ENCODE results near the gene MVK. TPM values are rescaled to one million over a fixed set of nuclear protein-coding genes. Genes with fewer than 3 reads are reported as not detected.

The MVK gene
- total and polyA plus RNA-seq, 8 donors: 1.2 to 22.8 (median 13.8) TPM

DNA sequence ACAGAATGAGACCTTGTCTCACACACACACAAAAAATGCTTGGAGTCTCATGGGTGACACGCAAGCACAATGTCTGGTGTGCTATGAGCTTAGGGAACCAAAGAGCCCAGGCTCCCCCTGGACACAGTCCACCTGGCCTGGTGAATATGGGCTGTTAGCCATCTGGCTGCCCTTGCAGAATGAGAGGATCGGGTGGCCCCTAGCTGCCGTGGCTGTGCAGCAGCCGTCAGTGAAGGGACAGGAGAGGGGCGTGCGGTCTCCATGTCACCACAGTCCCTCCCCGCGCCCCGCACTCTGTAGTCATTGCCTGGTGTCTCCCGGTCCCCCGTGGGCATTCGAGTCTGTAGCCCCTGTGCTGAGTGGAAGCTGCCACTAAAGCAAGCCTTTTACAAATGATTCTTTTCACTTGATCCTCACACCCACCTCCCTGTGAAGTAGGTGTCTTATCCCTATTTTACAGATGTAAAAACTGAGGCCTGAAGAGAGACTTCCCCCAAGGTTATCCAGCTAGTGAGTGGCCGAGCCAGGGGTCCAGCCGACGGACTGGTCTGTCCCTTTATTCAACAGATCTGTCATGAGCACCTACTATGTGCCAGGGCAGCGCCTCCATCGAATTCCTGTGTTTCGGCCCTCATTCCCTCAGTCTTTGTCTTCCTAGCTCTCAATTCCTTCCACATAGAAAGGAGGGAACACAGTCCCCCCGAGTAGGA lies 18.8 kb downstream of the MVK start:
- no peaks in the 10 kb centered on the region for H3K9me3 ChIP-seq
- no peak for TF ChIP-seq POLR2A (IDR thresholded peaks at IDR 0.05)
- H3K4me3 ChIP-seq: no peak overlapping the region
- intact Hi-C loops (cut with DNase I; ENCODE audit: low total_unique reads): no loop called here
- 85 to 94% (median 90%) methylated on average over 16 to 19 of the region's 19 CpGs for WGBS, 5 donors
- peaks cover 0 to 7% (median under 1%) of the 10 kb centered on the region in 4 donors for H3K4me1 ChIP-seq
- no peak overlapping the region for H3K27ac ChIP-seq
- peaks cover 19 to 92% (median 82%) of the 10 kb centered on the region in 4 donors for H3K36me3 ChIP-seq
- no peak for DNase-seq
- no peaks in the 10 kb centered on the region for H3K27me3 ChIP-seq

DNA sequence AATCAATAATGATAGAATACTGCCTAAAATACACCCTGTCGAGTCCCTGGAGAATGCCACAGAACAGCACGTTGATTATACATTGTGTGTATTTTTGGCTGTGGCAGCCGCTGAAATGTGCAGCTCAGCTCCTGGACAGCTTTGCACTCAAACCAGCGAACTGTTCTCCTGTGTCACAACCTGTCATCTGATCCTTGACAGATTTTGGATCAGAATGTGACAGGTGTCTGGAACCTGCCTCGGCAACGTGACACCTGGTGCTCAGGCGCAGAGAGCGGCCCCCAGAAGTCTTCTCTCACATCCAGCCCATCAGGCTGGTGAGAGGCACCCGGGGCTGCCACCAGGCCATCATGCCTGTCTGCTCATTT lies 19.3 kb downstream of the MVK start:
- DNase-seq: no peak
- TF ChIP-seq POLR2AphosphoS5 (IDR thresholded peaks at IDR 0.05) (no peak), POLR2A (IDR thresholded peaks at IDR 0.05) (no peak), EP300 (IDR thresholded peaks at IDR 0.05) (no peak)
- TF ChIP-seq, protein P1, sequence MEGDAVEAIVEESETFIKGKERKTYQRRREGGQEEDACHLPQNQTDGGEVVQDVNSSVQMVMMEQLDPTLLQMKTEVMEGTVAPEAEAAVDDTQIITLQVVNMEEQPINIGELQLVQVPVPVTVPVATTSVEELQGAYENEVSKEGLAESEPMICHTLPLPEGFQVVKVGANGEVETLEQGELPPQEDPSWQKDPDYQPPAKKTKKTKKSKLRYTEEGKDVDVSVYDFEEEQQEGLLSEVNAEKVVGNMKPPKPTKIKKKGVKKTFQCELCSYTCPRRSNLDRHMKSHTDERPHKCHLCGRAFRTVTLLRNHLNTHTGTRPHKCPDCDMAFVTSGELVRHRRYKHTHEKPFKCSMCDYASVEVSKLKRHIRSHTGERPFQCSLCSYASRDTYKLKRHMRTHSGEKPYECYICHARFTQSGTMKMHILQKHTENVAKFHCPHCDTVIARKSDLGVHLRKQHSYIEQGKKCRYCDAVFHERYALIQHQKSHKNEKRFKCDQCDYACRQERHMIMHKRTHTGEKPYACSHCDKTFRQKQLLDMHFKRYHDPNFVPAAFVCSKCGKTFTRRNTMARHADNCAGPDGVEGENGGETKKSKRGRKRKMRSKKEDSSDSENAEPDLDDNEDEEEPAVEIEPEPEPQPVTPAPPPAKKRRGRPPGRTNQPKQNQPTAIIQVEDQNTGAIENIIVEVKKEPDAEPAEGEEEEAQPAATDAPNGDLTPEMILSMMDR (IDR thresholded peaks at IDR 0.05): no peak
- Histone ChIP-seq H3K27ac (no peak overlapping the region), H3K27me3 (no peaks in the 10 kb centered on the region), H3K4me1 (peaks cover 0 to 12% (median 4%) of the 10 kb centered on the region in 4 donors), H3K4me3 (no peak overlapping the region), H3K9me3 (no peaks in the 10 kb centered on the region), H3K36me3 (peaks cover 19 to 86% (median 77%) of the 10 kb centered on the region in 4 donors)
- intact Hi-C loops (cut with DNase I; ENCODE audit: low total_unique reads): no loop called here
- 84 to 94% (median 89%) methylated on average over 9 of the region's 9 CpGs for WGBS, 5 donors

DNA sequence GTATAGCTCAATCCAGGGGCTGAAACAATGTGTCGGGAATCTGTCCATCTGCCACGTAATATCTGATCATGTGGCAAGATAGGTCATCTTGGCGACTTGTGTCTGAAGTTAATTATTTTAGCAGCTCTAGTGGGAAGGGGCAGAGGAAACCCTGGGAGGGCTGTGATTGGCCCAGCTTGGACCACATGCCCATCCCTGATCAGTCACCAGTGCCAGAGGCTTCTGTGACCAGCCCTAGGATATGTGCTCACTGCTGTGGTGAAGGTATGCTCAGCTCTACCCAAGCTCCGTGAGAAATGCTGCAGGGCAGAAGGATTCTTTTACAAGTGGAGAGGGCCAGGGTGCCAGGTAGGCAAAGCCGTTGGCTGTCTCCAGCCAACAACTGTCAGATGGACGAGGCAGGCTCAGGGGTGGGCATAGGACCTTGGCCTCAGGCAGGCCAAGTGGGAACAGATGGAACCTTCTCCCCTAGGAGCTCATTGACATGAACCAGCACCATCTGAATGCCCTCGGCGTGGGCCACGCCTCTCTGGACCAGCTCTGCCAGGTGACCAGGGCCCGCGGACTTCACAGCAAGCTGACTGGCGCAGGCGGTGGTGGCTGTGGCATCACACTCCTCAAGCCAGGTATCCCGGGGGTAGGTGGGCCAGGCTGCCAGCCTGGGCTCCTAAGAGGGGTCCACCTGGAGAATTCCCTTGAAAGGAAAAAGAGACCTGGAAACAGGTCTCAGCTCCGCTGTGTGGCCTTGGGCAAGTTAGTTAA lies 21.1 kb downstream of the MVK start:
- no peak for DNase-seq
- intact Hi-C loops (cut with DNase I; ENCODE audit: low total_unique reads): no loop called here
- H3K27ac ChIP-seq: no peak overlapping the region
- 88 to 91% (median 90%) methylated on average over 11 to 15 of the region's 15 CpGs for WGBS, 5 donors
- H3K4me3 ChIP-seq: no peak overlapping the region
- peaks cover 13 to 70% (median 62%) of the 10 kb centered on the region in 4 donors for H3K36me3 ChIP-seq
- peaks cover 0 to 17% (median 6%) of the 10 kb centered on the region in 4 donors for H3K4me1 ChIP-seq
- no peaks in the 10 kb centered on the region for H3K9me3 ChIP-seq
- no peak for TF ChIP-seq POLR2AphosphoS5 (IDR thresholded peaks at IDR 0.05)
- no peak for TF ChIP-seq POLR2A (IDR thresholded peaks at IDR 0.05)
- TF ChIP-seq EP300 (IDR thresholded peaks at IDR 0.05): no peak
- TF ChIP-seq, protein P1 (IDR thresholded peaks at IDR 0.05): no peak
- no peaks in the 10 kb centered on the region for H3K27me3 ChIP-seq

DNA sequence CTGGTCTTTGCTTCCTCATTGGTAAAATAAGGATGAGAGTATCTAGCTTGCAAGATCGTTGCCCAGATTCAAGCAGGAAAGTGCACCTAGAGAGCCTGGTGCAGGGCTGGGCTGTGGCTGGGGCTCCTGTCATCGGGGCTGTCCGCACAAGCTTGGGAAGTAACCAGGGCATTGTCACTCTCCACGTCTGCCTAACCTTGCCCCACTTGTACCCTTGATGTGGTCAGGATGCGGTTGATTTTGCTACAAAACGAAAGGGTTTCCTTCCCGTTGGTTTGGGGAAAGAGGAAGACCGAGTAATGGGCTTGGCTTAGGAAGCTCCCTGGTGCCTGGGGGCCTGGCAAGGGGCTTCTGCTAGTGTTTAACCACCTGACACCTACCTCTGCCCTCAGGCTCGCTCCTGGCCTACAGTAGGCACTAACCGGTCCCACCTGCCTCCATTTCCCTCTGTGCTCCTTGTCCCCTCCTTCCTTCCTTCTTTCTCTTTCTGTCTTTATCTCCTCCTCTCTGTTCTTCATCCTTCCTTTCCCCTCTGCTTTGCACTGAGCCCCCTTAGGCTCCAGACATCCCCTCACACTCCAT lies 21.8 kb downstream of the MVK start:
- intact Hi-C loops (cut with DNase I; ENCODE audit: low total_unique reads): no loop called here
- H3K36me3 ChIP-seq: peaks cover 13 to 64% (median 59%) of the 10 kb centered on the region in 4 donors
- no peaks in the 10 kb centered on the region for H3K27me3 ChIP-seq
- TF ChIP-seq POLR2AphosphoS5 (IDR thresholded peaks at IDR 0.05): no peak
- TF ChIP-seq POLR2A (IDR thresholded peaks at IDR 0.05): no peak
- TF ChIP-seq, protein P1 (IDR thresholded peaks at IDR 0.05): no peak
- TF ChIP-seq EP300 (IDR thresholded peaks at IDR 0.05): no peak
- no peak overlapping the region for H3K27ac ChIP-seq
- no peak for DNase-seq
- peaks cover 0 to 17% (median 6%) of the 10 kb centered on the region in 4 donors for H3K4me1 ChIP-seq
- WGBS, 5 donors: 65 to 80% (median 73%) methylated on average over 9 to 10 of the region's 10 CpGs
- H3K9me3 ChIP-seq: no peaks in the 10 kb centered on the region
- no peak overlapping the region for H3K4me3 ChIP-seq

All from stomach (tissue), 9 donors.